SU-DHL-6 (cell line): Measurements from ENCODE around the gene TTC8.

Experiments
- H2AFZ ChIP-seq: fragments of 200-600 bp; sonication (generic); 2 replicates; pipeline ENCODE4 v1.6.1; 2014; ENCODE audit warnings: low read depth, mild to moderate bottlenecking, moderate library complexity, mixed read lengths, antibody characterized with exemption, low read length; ENCODE audit not compliant: severe bottlenecking
- H3F3A ChIP-seq: fragments of 200-600 bp; shearing (Covaris generic); 2 replicates; pipeline ENCODE4 v1.6.0; 2016; ENCODE audit warnings: antibody characterized with exemption, mild to moderate bottlenecking; ENCODE audit not compliant: insufficient read depth
- H3K27ac ChIP-seq: fragments of 200-600 bp; sonication (generic); 2 replicates; pipeline ENCODE4 v1.5.1; 2016; ENCODE audit warnings: low read depth, mild to moderate bottlenecking, low read length, moderate library complexity, mixed read lengths
- H3K27me3 ChIP-seq: fragments of 200-600 bp; sonication (generic), shearing (Covaris generic); 2 replicates; pipeline ENCODE4 v1.6.0; 2014; ENCODE audit warnings: mild to moderate bottlenecking, low read length
- H3K36me3 ChIP-seq: fragments of 200-600 bp; sonication (generic); 2 replicates; pipeline ENCODE4 v1.6.1; 2014; ENCODE audit warnings: mild to moderate bottlenecking, low read length, mixed read lengths
- H3K4me2 ChIP-seq: fragments of 300-600, 200-600 bp; shearing (Covaris generic), sonication (generic); 2 replicates; pipeline ENCODE4 v1.6.0; 2014; ENCODE audit warnings: low read length, low read depth, mild to moderate bottlenecking; ENCODE audit not compliant: poor library complexity, severe bottlenecking
- H3K4me3 ChIP-seq: fragments of 200-600 bp; sonication (generic); 2 replicates; pipeline ENCODE4 v1.5.1; 2014; ENCODE audit warnings: antibody characterized with exemption, low read length, mild to moderate bottlenecking, mixed read lengths; ENCODE audit not compliant: insufficient read depth, poor library complexity, severe bottlenecking
- H3K79me2 ChIP-seq: fragments of 200-600 bp; sonication (generic); 2 replicates; pipeline ENCODE4 v1.6.1; 2014; ENCODE audit warnings: mild to moderate bottlenecking, low read length, moderate library complexity; ENCODE audit not compliant: insufficient read depth
- H3K9ac ChIP-seq: fragments of 200-600 bp; sonication (generic); 2 replicates; pipeline ENCODE4 v1.7.0; 2014; ENCODE audit warnings: mild to moderate bottlenecking, low read length
- H3K9me2 ChIP-seq: fragments of 200-600 bp; sonication (generic); replicated peaks from 2 replicates; pipeline ENCODE4 v1.6.1; 2014; ENCODE audit warnings: low read length; ENCODE audit not compliant: insufficient read depth
- H3K9me3 ChIP-seq: fragments of 200-600 bp; sonication (generic); 2 replicates; pipeline ENCODE4 v1.6.1; 2014; ENCODE audit warnings: low read length, mixed read lengths; ENCODE audit not compliant: insufficient read depth
- H4K20me1 ChIP-seq: fragments of 200-600 bp; sonication (generic); 2 replicates; pipeline ENCODE4 v1.6.1; 2014; ENCODE audit warnings: low read depth, mild to moderate bottlenecking, antibody characterized with exemption, low read length, moderate library complexity, mixed read lengths
- EZH2phosphoT487 ChIP-seq: fragments of 200-600 bp; sonication (generic), shearing (Covaris generic); conservative IDR thresholded peaks from 2 replicates; pipeline ENCODE4 v1.6.1; 2018; ENCODE audit warnings: mild to moderate bottlenecking, antibody characterized with exemption, low read length, moderate library complexity, mixed read lengths
- TF ChIP-seq, protein P1 (sequence below): fragments of 200-600 bp; sonication (generic); IDR thresholded peaks from one replicate; pipeline ENCODE4 v1.5.1; 2017; ENCODE audit warnings: antibody characterized with exemption, mild to moderate bottlenecking, low read length, moderate library complexity; ENCODE audit not compliant: insufficient read depth, poor library complexity, severe bottlenecking

The TTC8 gene

DNA sequence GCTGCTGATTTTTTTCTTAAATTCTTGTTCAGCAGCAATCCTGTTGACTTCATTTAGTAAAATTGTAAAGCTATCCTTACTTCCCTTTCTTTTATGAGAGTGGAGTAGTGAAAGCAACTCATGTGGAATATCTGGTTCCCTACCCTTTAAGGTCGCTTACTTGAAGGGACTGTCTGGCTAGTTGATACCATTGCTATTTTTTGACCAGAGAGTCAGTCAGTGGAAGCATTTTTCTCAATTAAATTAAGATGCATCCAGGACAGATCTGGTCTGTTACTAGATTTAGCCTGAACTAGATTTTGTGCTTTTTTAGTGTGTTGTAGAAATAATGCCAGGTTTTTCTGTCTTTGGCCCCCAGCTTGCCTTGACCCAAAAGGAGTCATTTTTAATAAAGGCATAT lies 18.0 kb downstream of the TTC8 start:
- no peaks in the 10 kb centered on the region for H3F3A ChIP-seq
- H3K79me2 ChIP-seq, result no peaks in the 10 kb centered on the region
- H3K4me3 ChIP-seq, result no peak overlapping the region
- H3K9me2 ChIP-seq, result no peaks in the 10 kb centered on the region
- H4K20me1 ChIP-seq, result no peaks in the 10 kb centered on the region
- H2AFZ ChIP-seq, result no peak overlapping the region
- H3K9me3 ChIP-seq, result no peaks in the 10 kb centered on the region
- no peak overlapping the region for H3K9ac ChIP-seq
- no peak for TF ChIP-seq EZH2phosphoT487
- TF ChIP-seq, protein P1, sequence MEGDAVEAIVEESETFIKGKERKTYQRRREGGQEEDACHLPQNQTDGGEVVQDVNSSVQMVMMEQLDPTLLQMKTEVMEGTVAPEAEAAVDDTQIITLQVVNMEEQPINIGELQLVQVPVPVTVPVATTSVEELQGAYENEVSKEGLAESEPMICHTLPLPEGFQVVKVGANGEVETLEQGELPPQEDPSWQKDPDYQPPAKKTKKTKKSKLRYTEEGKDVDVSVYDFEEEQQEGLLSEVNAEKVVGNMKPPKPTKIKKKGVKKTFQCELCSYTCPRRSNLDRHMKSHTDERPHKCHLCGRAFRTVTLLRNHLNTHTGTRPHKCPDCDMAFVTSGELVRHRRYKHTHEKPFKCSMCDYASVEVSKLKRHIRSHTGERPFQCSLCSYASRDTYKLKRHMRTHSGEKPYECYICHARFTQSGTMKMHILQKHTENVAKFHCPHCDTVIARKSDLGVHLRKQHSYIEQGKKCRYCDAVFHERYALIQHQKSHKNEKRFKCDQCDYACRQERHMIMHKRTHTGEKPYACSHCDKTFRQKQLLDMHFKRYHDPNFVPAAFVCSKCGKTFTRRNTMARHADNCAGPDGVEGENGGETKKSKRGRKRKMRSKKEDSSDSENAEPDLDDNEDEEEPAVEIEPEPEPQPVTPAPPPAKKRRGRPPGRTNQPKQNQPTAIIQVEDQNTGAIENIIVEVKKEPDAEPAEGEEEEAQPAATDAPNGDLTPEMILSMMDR, result no peak
- no peaks in the 10 kb centered on the region for H3K27me3 ChIP-seq
- H3K4me2 ChIP-seq, result no peak overlapping the region
- no peak overlapping the region for H3K27ac ChIP-seq
- no peaks in the 10 kb centered on the region for H3K36me3 ChIP-seq

GRCh38 chr14:88844980-88845491 lies 20.6 kb downstream of the TTC8 start:
- Histone ChIP-seq H3K27me3 (no peaks in the 10 kb centered on the region), H2AFZ (no peak overlapping the region), H3K4me2 (no peak overlapping the region), H3K9ac (no peak overlapping the region), H3K79me2 (no peaks in the 10 kb centered on the region), H3K27ac (no peak overlapping the region), H3K9me3 (no peaks in the 10 kb centered on the region), H3F3A (no peaks in the 10 kb centered on the region), H3K36me3 (no peaks in the 10 kb centered on the region), H3K4me3 (no peak overlapping the region), H4K20me1 (no peaks in the 10 kb centered on the region), H3K9me2 (no peaks in the 10 kb centered on the region)
- TF ChIP-seq, protein P1, result no peak
- TF ChIP-seq EZH2phosphoT487, result no peak

DNA sequence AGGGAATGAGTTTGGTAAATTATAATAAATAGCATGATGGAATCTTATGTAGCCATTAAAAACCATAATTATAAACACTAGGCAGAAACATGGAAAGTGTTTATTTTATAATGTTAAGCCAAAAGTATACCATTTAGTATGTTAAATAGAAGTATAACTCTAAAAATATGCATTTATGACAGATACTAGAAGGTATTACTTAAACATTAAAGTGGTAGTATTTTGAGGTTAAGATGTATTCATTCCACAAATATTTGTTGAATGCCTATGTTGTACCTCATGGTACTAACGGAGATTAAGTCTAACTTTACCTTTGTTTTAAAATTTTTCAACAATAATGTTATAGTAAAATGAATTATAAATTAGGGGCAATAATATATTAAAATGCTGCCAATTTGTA lies 24.1 kb downstream of the TTC8 start:
- Histone ChIP-seq H2AFZ (no peak overlapping the region), H3K9me3 (no peaks in the 10 kb centered on the region), H3K79me2 (no peaks in the 10 kb centered on the region), H3K4me2 (no peak overlapping the region), H3K27me3 (no peaks in the 10 kb centered on the region), H4K20me1 (no peaks in the 10 kb centered on the region), H3K4me3 (no peak overlapping the region), H3K9ac (no peak overlapping the region), H3K27ac (no peak overlapping the region), H3F3A (no peaks in the 10 kb centered on the region), H3K36me3 (no peaks in the 10 kb centered on the region), H3K9me2 (no peaks in the 10 kb centered on the region)
- no peak for TF ChIP-seq EZH2phosphoT487
- TF ChIP-seq, protein P1, result no peak
